ENCODE data around the gene CYP4F3. TPM values are rescaled to one million over a fixed set of nuclear protein-coding genes. Genes with fewer than 3 reads are reported as not detected.
"Not testable (repeated sequence)": the region's sequence is repeated elsewhere in the genome, so short reads cannot be mapped to it uniquely, and the experiment has no call there.

Gene CYP4F3
- total RNA-seq, 1 donor = 0.27 TPM

DNA sequence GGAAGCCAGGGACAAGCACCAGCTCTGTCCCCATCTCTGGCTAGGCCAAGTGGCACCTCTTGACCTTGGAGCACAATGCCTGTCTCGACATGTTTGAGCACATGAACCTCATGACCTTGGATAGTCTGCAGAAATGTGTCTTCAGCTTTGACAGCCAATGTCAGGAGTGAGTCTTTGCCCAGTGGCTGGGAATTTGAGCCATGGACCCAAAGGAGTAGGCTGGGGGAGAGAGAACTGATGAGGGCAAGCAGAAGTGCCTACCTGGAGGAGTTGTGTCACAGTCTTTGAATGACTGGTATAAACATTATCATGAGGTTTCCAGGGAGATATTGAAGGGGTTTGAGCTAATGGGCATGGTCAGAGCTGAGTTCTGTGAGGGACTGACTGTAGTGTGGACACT, 25.5 kb downstream of the CYP4F3 start:
- DNase-seq (ENCODE audit: low read depth in 2 of 3, low spot score in 2 of 3) = no peak

GRCh38 chr19:15666883-15667282, 26.2 kb downstream of the CYP4F3 start:
- no peak for DNase-seq (ENCODE audit: low read depth in 2 of 3, low spot score in 2 of 3)

DNA sequence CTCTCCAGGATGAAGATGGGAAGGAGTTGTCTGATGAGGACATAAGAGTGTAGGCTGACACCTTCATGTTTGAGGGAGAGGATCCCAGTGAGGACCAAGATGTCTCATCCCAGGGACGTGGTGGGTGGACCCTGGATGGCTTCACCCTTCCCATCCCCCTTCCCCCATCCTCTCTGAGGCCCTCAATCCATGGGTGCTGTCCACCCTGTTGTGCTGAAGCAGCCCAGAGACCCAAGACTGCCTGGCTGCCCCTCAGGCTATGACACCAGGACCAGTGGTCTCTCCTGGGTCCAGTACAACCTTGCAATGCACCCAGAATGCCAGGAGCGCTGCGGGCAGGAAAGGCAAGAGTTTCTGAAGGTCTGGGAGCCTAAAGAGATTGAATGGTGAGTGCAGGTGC, 28.7 kb downstream of the CYP4F3 start:
- no peak for DNase-seq (ENCODE audit: low read depth in 2 of 3, low spot score in 2 of 3)

GRCh38 chr19:15669891-15670290, 29.2 kb downstream of the CYP4F3 start:
- DNase-seq (ENCODE audit: low read depth in 2 of 3, low spot score in 2 of 3) = no peak

DNA sequence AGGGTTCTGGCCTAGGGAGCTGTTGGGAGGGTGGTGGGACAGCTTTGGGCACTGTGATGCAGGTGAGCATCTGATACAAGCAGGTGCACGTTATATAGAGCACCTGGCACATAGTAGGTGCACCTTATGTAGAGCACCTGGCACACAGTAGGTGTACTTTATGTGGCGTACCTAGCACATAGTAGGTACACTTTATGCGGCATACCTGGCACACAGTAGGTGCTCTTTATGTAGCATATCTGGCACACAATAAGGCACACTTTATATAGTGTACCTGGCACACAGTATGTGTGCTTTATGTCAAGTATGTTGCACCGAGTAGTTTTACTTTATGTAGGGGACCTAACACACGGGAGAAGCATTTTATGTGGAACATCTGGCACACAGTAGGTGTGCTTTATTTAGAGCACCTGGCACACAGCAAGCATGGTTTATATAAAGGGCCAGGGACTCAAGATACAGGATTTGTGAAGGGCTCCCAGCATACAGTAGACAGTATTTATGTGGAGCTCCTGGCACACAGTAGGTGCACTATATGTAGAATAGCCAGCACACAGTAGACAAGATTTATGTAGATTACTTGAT, 30.6 kb downstream of the CYP4F3 start:
- no peak for DNase-seq (ENCODE audit: low read depth in 2 of 3, low spot score in 2 of 3)

- DNase-seq (ENCODE audit: low read depth in 2 of 3, low spot score in 2 of 3) = no peak
Observed at GRCh38 chr19:15671891-15672579, 31.3 kb downstream of the CYP4F3 start.

DNA sequence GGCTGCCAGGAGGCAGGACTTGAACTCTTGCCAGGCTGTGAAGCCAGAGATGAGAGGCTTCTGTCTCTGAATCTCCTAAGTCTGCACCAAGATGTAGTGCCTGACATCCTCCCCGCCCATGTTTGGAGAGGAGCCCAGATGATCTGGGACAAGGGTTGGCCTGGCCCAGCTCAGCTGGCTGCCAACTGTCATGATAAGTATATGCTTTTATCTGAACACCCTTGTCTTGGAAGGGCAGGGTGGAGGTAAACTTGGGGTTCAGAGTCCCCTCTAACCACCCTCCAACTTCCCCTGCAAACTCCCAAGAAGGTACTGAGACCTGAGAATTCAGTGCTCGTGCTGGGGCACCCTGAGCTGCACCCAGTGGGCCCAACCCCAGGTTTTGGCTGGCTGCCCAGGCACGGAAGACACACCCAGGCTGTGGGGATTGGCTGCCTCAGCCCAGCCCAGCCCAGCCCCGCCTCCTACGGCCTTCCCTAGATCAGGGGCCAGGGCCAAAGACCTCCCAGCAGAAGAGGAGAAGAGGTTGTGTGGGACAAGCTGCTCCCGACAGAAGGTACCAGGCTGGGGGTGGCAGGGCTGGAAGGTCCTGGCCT, 32.0 kb downstream of the CYP4F3 start, which contains the start of gene CYP4F12:
CYP4F12 (plus strand) TSS at position 508 of the 596 bp plus-strand sequence. CDS start 443 bp downstream, outside the sequence.
- no peak for DNase-seq (ENCODE audit: low read depth in 2 of 3, low spot score in 2 of 3)

- no peak for DNase-seq (ENCODE audit: low read depth in 2 of 3, low spot score in 2 of 3)
Observed at GRCh38 chr19:15673176-15673654, 32.5 kb downstream of the CYP4F3 start.

DNA sequence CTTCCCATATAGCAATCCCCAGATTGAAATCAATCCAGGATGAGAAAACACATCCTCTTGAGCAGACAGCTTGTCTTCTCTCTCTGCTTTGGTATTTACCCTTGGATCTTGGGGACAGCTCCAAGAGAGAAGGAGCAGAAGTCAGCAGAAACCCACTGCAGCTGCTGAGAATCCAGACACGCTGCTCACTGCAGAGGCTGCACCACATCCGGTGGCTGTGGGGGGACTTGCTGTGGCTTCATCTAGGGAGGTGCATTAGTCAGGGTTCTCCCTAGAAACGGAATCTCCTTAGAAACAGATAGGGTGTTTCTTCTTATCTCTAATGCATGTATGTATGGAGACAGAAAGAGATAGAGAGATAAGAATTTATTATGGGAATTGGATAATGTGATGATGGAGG, 34.9 kb downstream of the CYP4F3 start:
- no peak for DNase-seq (ENCODE audit: low read depth in 2 of 3, low spot score in 2 of 3)

DNA sequence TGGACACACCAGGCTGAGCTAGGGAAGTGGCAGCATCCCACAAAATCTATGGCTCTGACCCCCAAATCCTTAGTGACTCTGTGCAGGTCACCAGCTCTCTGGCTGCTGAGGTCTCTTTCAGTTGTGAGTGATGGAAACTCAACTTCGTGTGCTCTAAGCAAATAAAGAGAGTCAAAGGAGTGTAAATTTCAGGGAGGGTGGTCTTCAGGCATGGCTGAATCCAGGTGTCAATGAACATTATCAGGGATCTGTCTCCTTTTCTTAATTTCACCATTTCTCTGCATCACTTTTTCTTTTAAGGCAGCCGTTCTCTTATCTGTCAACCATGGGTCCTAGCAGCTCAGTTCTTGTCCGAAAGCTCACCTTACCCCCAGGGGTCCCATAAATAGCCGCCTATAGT, 38.4 kb downstream of the CYP4F3 start:
- DNase-seq (ENCODE audit: low read depth in 2 of 3, low spot score in 2 of 3) = no peak

GRCh38 chr19:15679865-15680264, 39.2 kb downstream of the CYP4F3 start:
- DNase-seq (ENCODE audit: low read depth in 2 of 3, low spot score in 2 of 3) = not testable (repeated sequence)

DNA sequence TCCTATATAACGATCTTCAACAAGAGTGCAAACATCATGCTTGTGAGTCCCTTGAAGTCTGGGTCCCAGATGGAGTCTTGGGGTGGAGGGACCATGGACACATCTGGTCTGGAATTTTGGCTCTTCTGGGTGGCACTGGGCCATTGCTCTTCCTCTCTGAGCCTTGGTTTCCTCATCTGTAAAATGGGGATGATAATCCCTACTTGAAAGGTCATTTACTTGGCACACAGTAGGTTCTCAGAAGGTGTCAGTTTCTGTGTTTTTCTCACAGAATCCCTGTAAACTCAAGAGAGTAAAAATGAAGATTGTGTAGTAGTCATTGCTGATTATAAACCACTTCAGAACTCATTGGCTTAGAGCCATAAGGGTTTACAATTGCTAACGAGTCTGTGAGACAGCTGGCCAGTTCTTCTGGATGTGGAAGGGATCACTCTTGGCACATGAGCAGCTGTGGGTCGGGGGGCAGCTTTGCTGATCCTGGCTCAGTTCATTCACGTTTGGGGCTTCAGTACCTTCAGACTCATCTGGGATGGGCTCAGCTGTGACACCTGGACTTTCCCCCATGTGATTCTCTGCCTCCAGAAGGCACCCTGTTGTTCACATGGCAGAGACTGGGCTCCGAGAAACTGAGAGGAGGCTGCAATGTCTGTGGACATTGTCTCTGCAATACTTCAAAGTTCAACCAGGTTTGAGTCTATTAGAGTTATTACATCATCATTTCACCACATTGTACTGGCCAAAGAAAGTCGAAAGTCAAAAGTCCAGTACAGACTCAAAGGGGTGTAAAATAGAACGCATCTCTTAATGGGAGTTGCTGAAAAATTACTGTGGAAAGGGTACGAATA, 40.0 kb downstream of the CYP4F3 start:
- no peak for DNase-seq (ENCODE audit: low read depth in 2 of 3, low spot score in 2 of 3)

- no peak for DNase-seq (ENCODE audit: low read depth in 2 of 3, low spot score in 2 of 3)
Observed at GRCh38 chr19:15683411-15683810, 42.7 kb downstream of the CYP4F3 start.

- DNase-seq (ENCODE audit: low read depth in 2 of 3, low spot score in 2 of 3) = peak in 1 of 3 donors; percentile 35
Observed at GRCh38 chr19:15684828-15685227, 44.1 kb downstream of the CYP4F3 start.

- DNase-seq (ENCODE audit: low read depth in 2 of 3, low spot score in 2 of 3) = no peak
Observed at GRCh38 chr19:15696654-15697194, 56.0 kb downstream of the CYP4F3 start.

DNA sequence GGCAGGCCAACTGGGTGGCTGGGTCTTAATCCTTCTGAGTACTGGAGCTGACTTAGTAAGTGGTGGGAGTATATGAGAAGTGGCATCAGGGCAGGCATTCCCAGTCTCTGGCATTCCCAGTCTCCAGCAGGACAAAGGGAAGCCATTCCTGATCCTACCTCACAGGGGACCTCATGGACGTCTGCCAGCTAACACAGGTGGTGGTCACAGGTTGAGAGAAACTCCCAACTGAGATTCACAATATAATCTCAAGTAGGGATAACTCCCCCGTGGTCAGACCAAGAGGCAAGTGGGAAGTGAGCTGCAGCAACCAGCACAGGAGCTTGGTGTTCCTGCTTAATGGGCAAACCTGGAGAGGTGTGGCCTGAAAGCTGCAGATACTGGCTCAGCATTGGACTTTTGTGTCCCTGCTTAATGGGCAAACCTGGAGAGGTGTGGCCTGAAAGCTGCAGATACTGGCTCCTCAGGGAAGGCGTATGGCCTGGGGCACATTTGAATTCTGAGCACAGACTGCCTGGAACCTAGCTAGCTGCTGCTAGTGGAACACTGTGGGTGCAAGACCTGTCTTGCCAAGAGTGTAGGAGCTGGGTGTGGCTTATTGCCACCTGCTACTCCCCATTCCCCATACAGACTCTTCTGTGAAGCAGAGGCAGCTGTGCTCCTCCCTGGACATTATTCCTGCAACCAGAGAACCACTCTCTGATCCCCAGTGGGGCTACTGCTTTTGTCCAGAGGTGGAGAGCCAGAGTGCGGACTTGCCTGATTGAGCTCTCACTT, 61.2 kb downstream of the CYP4F3 start:
- peak in 1 of 3 donors; percentile 2 for DNase-seq (ENCODE audit: low read depth in 2 of 3, low spot score in 2 of 3)

DNA sequence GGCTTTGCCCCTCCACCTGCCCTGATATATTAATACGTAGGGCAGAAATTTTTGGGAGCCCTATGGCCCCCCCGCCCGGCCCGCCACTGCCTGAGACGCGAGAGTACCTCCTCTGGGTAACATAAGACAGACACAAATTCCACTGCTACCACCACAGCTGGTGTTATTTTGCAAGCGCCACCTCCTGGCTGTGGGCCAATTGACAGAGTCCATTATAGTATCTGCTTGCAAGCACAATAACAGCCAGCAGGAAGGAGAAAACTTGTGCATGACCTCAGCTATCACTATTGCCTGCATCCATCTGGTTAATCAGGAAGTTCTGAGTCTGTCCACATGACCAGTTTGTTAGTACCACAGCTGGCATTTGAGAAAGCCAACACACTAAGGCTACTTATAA, 61.8 kb downstream of the CYP4F3 start:
- DNase-seq (ENCODE audit: low read depth in 2 of 3, low spot score in 2 of 3) = peak in 2 of 3 donors; percentile 92 to 99

Measured in hematopoietic multipotent progenitor cell (in vitro differentiated cells).